NT2/D1 (cell line): ENCODE results near the gene GGACT.
A peak's percentile ranks its signal among the peaks of the same experiment; 100 is the strongest.

Experiments
- DNase-seq: peaks from one replicate; pipeline ENCODE4 v3.0.0-alpha.2; 2011; ENCODE audit warnings: low read depth, low spot score
- H3K27me3 ChIP-seq: 2 replicates; pipeline ENCODE4 v1.6.0; 2011; ENCODE audit warnings: mild to moderate bottlenecking; ENCODE audit not compliant: insufficient read length, insufficient read depth
- H3K36me3 ChIP-seq: 2 replicates; pipeline ENCODE4 v1.6.1; 2011; ENCODE audit warnings: mild to moderate bottlenecking, low read length, mixed read lengths; ENCODE audit not compliant: insufficient read depth, insufficient read length
- H3K4me1 ChIP-seq: 2 replicates; pipeline ENCODE4 v1.5.1; 2011; ENCODE audit not compliant: insufficient read depth, insufficient read length
- H3K4me3 ChIP-seq: 2 replicates; pipeline ENCODE4 v1.5.1; 2011; ENCODE audit warnings: low read depth; ENCODE audit not compliant: insufficient read length
- H3K9ac ChIP-seq: 2 replicates; pipeline ENCODE4 v1.6.0; 2011; ENCODE audit warnings: low read depth; ENCODE audit not compliant: insufficient read length
- H3K9me3 ChIP-seq: 2 replicates; pipeline ENCODE4 v1.5.1; 2011; ENCODE audit warnings: mild to moderate bottlenecking, low read length; ENCODE audit not compliant: insufficient read depth
- SUZ12 ChIP-seq: IDR thresholded peaks from 2 replicates; pipeline ENCODE4 v1.6.1; 2011; ENCODE audit not compliant: insufficient read length, insufficient read depth; ENCODE audit errors: extremely low read depth
- YY1 ChIP-seq: IDR thresholded peaks from 2 replicates; pipeline ENCODE4 v1.6.1; 2011; ENCODE audit not compliant: insufficient read length, insufficient read depth
- ZNF274 ChIP-seq: IDR thresholded peaks from 2 replicates; pipeline ENCODE4 v1.6.1; 2011; ENCODE audit warnings: mild to moderate bottlenecking, low read depth, low read length

GGACT gene

DNA sequence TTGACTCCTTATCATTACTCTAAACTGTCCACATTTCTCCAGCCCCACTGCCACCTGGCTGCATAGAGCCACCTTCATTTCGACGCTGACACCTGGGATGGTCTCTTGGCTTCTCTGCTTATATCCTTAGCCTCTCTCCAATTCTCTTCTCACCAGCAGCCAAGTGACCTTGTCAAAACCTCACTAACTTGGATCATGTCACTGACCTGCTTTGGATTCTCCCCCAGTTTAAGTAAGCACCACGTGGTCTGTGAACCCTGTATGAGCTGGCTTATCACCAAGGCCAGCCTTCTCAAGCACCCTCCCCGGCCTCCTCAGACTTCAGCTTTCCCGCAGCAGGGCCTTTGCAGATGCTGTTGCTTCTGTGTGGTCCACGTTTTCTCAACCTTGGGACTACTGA is 12.3 kb upstream of the GGACT start:
- no peak overlapping the region for H3K9ac ChIP-seq
- H3K27me3 ChIP-seq, result no peaks in the 10 kb centered on the region
- no peak for DNase-seq
- TF ChIP-seq SUZ12, result no peak
- TF ChIP-seq ZNF274, result no peak
- TF ChIP-seq YY1, result no peak
- no peak overlapping the region for H3K4me3 ChIP-seq
- no peaks in the 10 kb centered on the region for H3K9me3 ChIP-seq
- no peaks in the 10 kb centered on the region for H3K4me1 ChIP-seq
- no peaks in the 10 kb centered on the region for H3K36me3 ChIP-seq

DNA sequence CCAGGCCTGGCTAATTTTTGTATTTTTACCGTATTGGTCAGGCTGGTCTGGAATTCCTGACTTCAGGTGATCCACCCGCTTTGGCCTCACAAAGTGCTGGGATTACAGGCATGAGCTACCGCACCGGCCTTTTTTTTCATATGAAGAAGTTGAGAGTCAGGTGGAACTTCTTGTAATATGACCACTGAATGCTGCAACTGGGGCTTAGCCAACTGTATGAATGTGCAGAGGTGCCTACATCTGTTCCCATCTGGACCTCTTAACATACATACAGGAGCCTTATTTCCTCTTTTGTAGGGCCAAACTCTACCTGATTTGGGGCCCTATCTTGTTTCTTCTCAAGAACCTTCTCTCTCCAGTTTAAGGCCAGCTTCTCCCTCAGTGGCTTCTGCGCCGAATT is 11.9 kb upstream of the GGACT start:
- Histone ChIP-seq H3K4me1 (no peaks in the 10 kb centered on the region), H3K27me3 (no peaks in the 10 kb centered on the region), H3K9ac (no peak overlapping the region), H3K36me3 (no peaks in the 10 kb centered on the region), H3K9me3 (no peaks in the 10 kb centered on the region), H3K4me3 (no peak overlapping the region)
- DNase-seq, result no peak
- TF ChIP-seq SUZ12 (no peak), ZNF274 (no peak), YY1 (no peak)

DNA sequence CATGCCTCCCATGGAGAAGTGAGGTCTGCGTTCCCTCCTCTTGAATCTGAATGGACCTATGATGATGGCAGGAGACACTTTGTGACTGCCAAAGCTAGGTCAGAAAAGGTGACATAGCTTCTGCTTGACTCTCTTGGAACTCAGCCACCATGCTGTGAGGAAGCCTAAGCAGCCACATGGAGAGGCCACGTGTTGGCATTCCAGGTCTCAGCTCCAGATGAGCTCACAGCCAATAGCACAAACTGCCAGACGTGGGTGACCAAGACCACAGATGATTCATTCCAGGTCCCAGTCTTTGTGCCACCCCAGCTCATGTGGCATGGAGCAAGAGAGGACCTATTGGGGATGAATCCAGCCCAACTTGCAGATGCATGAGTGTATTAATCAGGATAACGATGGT is 8.7 kb upstream of the GGACT start:
- no peak overlapping the region for H3K9ac ChIP-seq
- no peaks in the 10 kb centered on the region for H3K27me3 ChIP-seq
- no peaks in the 10 kb centered on the region for H3K36me3 ChIP-seq
- no peak for DNase-seq
- H3K4me3 ChIP-seq, result no peak overlapping the region
- no peaks in the 10 kb centered on the region for H3K9me3 ChIP-seq
- TF ChIP-seq YY1 (no peak), SUZ12 (no peak), ZNF274 (no peak)
- H3K4me1 ChIP-seq, result no peaks in the 10 kb centered on the region

DNA sequence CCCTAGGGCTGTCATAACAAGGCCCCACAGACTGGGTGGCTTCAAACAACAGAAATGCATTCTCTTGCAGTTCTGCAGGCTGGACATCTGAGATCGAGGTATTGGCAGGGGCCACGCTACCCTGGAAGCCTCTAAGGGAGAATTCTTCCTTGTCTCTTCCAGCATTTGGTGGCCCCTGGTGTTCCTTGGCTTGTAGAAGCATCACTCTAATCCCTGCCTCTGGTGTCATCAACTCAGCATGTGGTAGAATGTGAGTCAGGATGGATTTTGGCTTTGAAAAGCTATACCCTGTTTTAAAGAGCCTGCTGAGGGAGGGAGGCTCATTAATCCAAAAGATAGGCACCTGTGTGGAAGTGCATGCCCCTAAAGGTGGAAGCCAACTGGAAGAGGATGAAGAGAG is 7.9 kb upstream of the GGACT start:
- H3K36me3 ChIP-seq, result no peaks in the 10 kb centered on the region
- no peaks in the 10 kb centered on the region for H3K4me1 ChIP-seq
- H3K9ac ChIP-seq, result no peak overlapping the region
- no peak overlapping the region for H3K4me3 ChIP-seq
- DNase-seq, result no peak
- H3K27me3 ChIP-seq, result no peaks in the 10 kb centered on the region
- H3K9me3 ChIP-seq, result no peaks in the 10 kb centered on the region
- TF ChIP-seq SUZ12, result no peak
- TF ChIP-seq ZNF274, result no peak
- no peak for TF ChIP-seq YY1

DNA sequence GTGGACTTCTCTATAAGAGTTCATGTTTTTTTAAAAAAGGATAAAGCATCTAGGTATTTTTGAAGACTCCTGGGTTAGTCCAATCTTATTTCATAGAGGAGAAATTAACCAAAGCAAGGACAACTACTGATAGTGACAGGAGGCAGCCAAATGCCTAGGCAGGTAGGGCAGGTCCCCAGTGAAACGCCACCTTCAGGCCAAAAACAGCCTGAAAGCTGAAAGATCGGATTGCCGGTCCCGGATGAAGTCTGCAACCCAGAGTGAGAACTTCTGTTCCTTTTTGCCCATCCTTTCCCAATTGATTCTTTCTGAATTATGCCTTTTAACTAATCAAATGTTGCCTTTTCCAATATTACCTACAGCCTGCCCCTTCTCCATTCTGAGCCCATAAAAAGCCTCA is 6.1 kb upstream of the GGACT start:
- no peaks in the 10 kb centered on the region for H3K27me3 ChIP-seq
- no peak overlapping the region for H3K4me3 ChIP-seq
- no peaks in the 10 kb centered on the region for H3K4me1 ChIP-seq
- H3K9ac ChIP-seq, result no peak overlapping the region
- DNase-seq, result peak; percentile 36
- TF ChIP-seq ZNF274 (no peak), SUZ12 (no peak), YY1 (no peak)
- H3K36me3 ChIP-seq, result no peaks in the 10 kb centered on the region
- no peaks in the 10 kb centered on the region for H3K9me3 ChIP-seq

DNA sequence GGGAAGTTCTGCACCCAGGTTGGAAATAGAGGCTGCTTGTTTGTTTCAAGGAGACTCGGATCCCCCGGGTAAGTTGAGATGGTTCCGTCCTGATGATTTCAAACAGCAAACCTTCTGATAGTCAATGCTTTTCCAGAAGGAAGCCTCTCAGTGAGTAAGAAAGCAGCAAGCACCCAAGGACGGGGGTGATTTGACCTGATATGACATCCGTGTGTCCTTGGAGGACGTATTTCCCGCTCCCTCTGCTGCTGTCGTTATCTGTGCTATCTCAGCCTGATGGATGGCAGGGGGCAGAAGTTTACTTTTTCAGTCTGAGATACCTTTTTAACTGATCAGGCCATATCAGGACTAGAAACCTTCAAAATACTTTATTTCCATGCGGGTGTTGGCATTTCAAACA is 5.7 kb upstream of the GGACT start:
- 0 out of 2 replicates have a peak, but pooled peaks cover 2% of the 10 kb centered on the region for H3K9me3 ChIP-seq
- no peaks in the 10 kb centered on the region for H3K4me1 ChIP-seq
- H3K4me3 ChIP-seq, result no peak overlapping the region
- TF ChIP-seq YY1, result no peak
- TF ChIP-seq SUZ12, result no peak
- no peak for TF ChIP-seq ZNF274
- H3K9ac ChIP-seq, result no peak overlapping the region
- H3K36me3 ChIP-seq, result no peaks in the 10 kb centered on the region
- DNase-seq, result no peak
- H3K27me3 ChIP-seq, result peaks cover 1% of the 10 kb centered on the region

DNA sequence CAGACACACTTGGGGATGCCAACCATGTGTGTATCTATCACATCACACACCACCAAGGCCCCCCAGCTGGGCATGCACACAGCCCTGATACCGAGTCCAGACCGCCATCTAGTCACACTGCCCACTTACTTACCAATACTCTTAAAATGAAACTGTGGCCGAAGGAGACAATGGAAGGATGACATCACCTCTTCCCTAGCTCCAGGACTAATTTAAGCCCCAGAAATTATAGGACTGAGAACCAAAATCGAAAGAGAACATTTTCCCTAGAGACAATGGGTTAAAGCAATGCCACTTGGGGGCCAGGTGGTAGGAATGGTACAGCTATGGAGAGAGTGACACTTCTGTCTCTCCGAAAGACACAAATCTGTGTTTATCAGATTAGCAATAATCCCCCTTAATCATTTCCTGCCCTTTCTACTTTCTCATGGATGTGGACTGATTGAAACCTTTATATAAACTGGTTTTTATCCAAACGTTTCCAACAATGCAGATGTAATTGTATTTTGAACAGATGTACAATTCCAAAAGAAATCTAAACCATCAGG is 663 bp upstream of the GGACT start:
- Histone ChIP-seq H3K4me3 (no peak overlapping the region), H3K9me3 (peaks cover 7% of the 10 kb centered on the region; the same call in 1 of the 2 replicates), H3K4me1 (no peaks in the 10 kb centered on the region), H3K36me3 (no peaks in the 10 kb centered on the region), H3K9ac (no peak overlapping the region), H3K27me3 (peaks cover 6% of the 10 kb centered on the region)
- TF ChIP-seq YY1 (no peak), ZNF274 (no peak), SUZ12 (no peak)
- DNase-seq, result no peak
